NT2/D1 (cell line): Measurements from ENCODE around the gene MSRB1.

Experiments used
- DNase-seq: peaks from one replicate; pipeline ENCODE4 v3.0.0-alpha.2; 2011; ENCODE audit warnings: low read depth, low spot score
- H3K27me3 ChIP-seq: 2 replicates; pipeline ENCODE4 v1.6.0; 2011; ENCODE audit warnings: mild to moderate bottlenecking; ENCODE audit not compliant: insufficient read length, insufficient read depth
- H3K36me3 ChIP-seq: 2 replicates; pipeline ENCODE4 v1.6.1; 2011; ENCODE audit warnings: mild to moderate bottlenecking, low read length, mixed read lengths; ENCODE audit not compliant: insufficient read depth, insufficient read length
- H3K4me1 ChIP-seq: 2 replicates; pipeline ENCODE4 v1.5.1; 2011; ENCODE audit not compliant: insufficient read depth, insufficient read length
- H3K4me3 ChIP-seq: 2 replicates; pipeline ENCODE4 v1.5.1; 2011; ENCODE audit warnings: low read depth; ENCODE audit not compliant: insufficient read length
- H3K9ac ChIP-seq: 2 replicates; pipeline ENCODE4 v1.6.0; 2011; ENCODE audit warnings: low read depth; ENCODE audit not compliant: insufficient read length
- H3K9me3 ChIP-seq: 2 replicates; pipeline ENCODE4 v1.5.1; 2011; ENCODE audit warnings: mild to moderate bottlenecking, low read length; ENCODE audit not compliant: insufficient read depth
- SUZ12 ChIP-seq: IDR thresholded peaks from 2 replicates; pipeline ENCODE4 v1.6.1; 2011; ENCODE audit not compliant: insufficient read length, insufficient read depth; ENCODE audit errors: extremely low read depth
- YY1 ChIP-seq: IDR thresholded peaks from 2 replicates; pipeline ENCODE4 v1.6.1; 2011; ENCODE audit not compliant: insufficient read length, insufficient read depth
- ZNF274 ChIP-seq: IDR thresholded peaks from 2 replicates; pipeline ENCODE4 v1.6.1; 2011; ENCODE audit warnings: mild to moderate bottlenecking, low read depth, low read length

MSRB1 gene

GRCh38 chr16:1976951-1977874 lies 34.2 kb upstream of the MSRB1 start:
- no peaks in the 10 kb centered on the region for H3K9me3 ChIP-seq
- peaks cover 18% of the 10 kb centered on the region for H3K4me1 ChIP-seq
- TF ChIP-seq SUZ12 (no peak), YY1 (no peak)
- H3K4me3 ChIP-seq, result no peak overlapping the region
- DNase-seq, result no peak
- H3K9ac ChIP-seq, result no peak overlapping the region
- peaks cover 72% of the 10 kb centered on the region for H3K36me3 ChIP-seq
- H3K27me3 ChIP-seq, result no peaks in the 10 kb centered on the region

GRCh38 chr16:1976216-1976520 lies 33.2 kb upstream of the MSRB1 start:
- peaks cover 72% of the 10 kb centered on the region for H3K36me3 ChIP-seq
- H3K4me3 ChIP-seq, result no peak overlapping the region
- no peak for TF ChIP-seq YY1
- H3K4me1 ChIP-seq, result peaks cover 7% of the 10 kb centered on the region
- no peaks in the 10 kb centered on the region for H3K27me3 ChIP-seq
- no peaks in the 10 kb centered on the region for H3K9me3 ChIP-seq
- no peak for DNase-seq
- H3K9ac ChIP-seq, result no peak overlapping the region

GRCh38 chr16:1975432-1976215 lies 32.6 kb upstream of the MSRB1 start:
- Histone ChIP-seq H3K36me3 (peaks cover 72% of the 10 kb centered on the region), H3K4me1 (peaks cover 9% of the 10 kb centered on the region), H3K9me3 (no peaks in the 10 kb centered on the region), H3K4me3 (no peak overlapping the region), H3K27me3 (no peaks in the 10 kb centered on the region), H3K9ac (no peak overlapping the region)
- TF ChIP-seq YY1 (no peak), SUZ12 (no peak), ZNF274 (no peak)
- no peak for DNase-seq

DNA sequence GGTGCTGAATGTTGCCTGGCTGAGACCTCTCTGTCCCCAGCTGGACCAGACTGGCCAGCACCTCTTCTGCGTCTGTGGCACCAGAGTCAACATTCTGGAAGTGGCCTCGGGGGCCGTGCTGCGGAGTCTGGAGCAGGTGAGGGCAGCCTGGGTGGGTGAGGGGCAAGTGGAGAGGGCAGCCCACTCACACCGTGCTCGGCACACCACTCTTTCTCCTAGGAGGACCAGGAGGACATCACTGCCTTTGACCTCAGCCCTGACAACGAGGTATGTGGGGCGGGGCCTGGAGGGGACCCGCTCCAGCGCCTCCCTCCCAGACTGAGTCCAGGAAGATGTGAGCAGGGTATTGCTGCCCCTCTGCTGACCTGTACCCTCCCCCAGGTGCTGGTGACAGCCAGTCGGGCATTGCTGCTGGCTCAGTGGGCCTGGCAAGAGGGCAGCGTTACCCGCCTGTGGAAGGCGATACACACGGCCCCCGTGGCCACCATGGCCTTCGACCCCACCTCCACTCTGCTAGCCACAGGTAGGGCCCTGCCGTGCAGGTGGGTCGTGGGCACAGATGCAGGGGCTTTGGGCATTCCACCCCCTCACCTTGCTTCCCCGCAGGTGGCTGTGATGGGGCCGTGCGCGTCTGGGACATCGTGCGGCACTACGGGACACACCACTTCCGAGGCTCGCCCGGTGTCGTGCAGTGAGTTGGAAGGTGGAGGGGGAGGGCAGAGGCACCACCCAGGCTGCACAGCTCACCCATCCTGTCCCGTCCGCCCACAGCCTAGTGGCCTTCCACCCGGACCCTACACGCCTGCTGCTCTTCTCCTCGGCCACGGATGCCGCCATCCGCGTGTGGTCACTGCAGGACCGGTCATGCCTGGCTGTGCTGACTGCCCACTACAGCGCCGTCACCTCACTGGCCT lies 31.4 kb upstream of the MSRB1 start:
- Histone ChIP-seq H3K4me3 (no peak overlapping the region), H3K9me3 (no peaks in the 10 kb centered on the region), H3K36me3 (peaks cover 61% of the 10 kb centered on the region), H3K4me1 (peaks cover 9% of the 10 kb centered on the region), H3K9ac (no peak overlapping the region), H3K27me3 (no peaks in the 10 kb centered on the region)
- no peak for DNase-seq
- TF ChIP-seq ZNF274 (no peak), SUZ12 (no peak), YY1 (no peak)

DNA sequence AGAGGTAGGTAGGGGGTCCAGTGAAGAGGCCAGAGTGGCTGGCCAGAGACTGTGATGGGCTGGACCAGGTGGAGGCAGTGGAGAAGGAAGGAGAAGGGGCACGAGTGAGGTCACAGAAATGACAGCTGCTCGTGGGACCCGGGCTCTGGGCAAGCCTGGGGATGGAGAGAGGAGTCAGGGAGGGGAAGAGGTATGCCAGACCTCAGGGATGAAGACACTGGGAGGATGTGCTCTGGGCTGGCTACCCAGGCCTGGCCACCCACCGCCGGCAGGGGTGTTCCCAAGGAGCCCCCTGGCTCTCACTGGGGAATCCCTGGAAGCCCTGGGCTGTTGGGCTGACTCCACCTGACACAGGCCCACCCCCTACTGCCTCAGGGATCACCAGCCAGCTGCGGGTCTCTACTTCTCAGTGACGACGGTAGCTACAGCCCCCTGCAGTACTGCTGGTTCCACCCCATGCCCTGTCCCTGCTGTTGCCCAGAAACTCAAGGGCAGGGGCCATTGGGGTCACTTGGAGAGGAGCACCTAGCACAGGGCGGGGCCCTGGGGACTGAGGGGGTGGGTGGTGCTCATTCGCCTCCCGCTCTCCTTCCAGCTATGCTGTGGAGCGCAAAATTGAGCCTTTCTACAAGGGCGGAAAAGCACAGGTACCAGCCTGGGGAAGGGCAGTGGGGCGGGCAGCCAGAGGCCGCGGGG lies 30.6 kb upstream of the MSRB1 start:
- no peak for DNase-seq
- no peaks in the 10 kb centered on the region for H3K27me3 ChIP-seq
- peak overlapping the region; percentile 21 for H3K9ac ChIP-seq
- no peak for TF ChIP-seq YY1
- no peak for TF ChIP-seq SUZ12
- no peak for TF ChIP-seq ZNF274
- H3K4me1 ChIP-seq, result peaks cover 9% of the 10 kb centered on the region
- H3K4me3 ChIP-seq, result no peak overlapping the region
- peaks cover 54% of the 10 kb centered on the region for H3K36me3 ChIP-seq
- H3K9me3 ChIP-seq, result no peaks in the 10 kb centered on the region

DNA sequence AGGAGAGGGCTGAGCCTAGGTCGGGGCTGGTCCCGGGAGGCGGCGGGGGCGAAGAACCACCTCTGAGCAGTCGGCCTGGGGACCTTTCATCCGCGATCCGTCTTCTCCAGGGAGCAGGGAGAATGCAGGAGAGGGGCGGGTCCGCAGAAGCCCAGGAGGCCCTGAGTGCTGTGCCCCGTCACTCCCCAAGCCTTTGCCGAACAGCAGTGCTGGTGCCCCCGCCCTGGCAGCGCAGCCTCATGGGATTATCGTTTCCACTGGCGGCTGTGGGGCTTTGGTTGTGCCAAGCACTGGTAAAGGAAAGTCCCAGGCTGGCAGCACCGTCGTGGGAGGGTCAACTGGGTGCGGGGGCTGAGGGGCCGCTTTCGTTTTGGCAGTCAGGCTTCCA lies 29.5 kb upstream of the MSRB1 start:
- TF ChIP-seq ZNF274 (no peak), SUZ12 (no peak), YY1 (no peak)
- Histone ChIP-seq H3K4me3 (peak overlapping the region; percentile 97), H3K9me3 (no peaks in the 10 kb centered on the region), H3K4me1 (peaks cover 10% of the 10 kb centered on the region), H3K36me3 (peaks cover 46% of the 10 kb centered on the region), H3K27me3 (no peaks in the 10 kb centered on the region), H3K9ac (peak overlapping the region; percentile 94)
- DNase-seq, result no peak
